GM12801 (cell line): ENCODE results near the gene RREB1.

Experiments
- TF ChIP-seq, protein P1 (sequence below): IDR thresholded peaks from one replicate; pipeline ENCODE4 v1.5.1; 2011; ENCODE audit warnings: control low read depth; ENCODE audit not compliant: insufficient read length; ENCODE audit errors: extremely low read depth

The RREB1 gene

DNA sequence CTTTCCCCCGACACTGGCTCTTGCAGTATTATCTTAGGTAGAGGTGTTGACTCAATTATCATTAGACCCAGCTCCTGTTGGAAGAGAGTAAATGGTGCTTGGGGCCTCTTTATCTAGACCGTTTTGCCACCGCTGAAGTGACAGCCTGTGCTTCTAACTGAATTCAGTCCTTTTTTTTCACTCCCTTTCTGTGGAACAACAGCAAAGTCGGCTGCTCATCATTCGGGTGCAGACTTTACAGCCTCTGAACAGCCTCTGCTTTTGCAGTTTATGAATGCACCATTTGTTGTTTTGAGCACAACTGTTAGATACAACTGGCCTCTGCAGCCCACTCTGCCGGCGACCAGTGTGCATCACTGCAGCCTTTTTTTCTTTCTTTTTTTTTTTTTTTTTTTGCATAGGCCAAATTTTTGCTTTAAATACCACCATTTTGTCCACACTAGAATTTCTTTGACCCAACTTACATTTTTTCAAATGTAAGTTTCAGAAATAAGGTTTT, 35.8 kb downstream of the RREB1 start:
- TF ChIP-seq, protein P1, sequence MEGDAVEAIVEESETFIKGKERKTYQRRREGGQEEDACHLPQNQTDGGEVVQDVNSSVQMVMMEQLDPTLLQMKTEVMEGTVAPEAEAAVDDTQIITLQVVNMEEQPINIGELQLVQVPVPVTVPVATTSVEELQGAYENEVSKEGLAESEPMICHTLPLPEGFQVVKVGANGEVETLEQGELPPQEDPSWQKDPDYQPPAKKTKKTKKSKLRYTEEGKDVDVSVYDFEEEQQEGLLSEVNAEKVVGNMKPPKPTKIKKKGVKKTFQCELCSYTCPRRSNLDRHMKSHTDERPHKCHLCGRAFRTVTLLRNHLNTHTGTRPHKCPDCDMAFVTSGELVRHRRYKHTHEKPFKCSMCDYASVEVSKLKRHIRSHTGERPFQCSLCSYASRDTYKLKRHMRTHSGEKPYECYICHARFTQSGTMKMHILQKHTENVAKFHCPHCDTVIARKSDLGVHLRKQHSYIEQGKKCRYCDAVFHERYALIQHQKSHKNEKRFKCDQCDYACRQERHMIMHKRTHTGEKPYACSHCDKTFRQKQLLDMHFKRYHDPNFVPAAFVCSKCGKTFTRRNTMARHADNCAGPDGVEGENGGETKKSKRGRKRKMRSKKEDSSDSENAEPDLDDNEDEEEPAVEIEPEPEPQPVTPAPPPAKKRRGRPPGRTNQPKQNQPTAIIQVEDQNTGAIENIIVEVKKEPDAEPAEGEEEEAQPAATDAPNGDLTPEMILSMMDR, result no peak

DNA sequence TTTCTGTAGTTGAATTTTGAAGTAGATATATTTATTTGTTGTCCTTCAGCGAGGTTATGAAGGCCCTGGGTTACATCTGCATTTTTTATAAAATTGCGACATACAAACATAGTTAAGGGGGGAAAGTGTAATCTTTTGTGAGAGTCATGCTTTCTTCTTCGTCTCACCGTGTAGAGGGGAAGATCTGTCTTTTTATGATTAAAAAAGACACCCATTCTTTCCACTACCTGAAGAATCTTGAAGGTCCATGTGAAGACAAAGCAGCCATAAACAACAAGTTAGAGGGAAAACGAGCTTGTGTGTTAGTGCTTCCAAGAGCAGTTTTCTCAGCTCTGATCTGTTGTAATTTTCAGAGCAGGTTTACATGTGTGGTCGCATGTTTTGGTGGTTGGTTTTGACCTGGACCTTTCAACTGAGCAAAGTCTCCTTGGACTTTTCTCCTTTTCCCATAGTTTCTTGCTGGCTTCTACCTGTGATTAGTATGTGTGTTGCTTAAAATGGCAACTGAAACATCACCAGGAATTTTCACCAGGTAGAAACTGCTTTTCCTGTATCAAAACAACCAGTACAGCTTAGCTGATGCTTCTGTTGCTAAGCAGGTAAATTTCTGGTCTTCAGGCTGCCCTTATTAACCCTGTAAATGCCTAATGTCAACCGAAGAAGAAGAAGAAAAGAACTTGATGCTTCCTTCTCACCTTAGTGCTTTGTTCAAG, 37.3 kb downstream of the RREB1 start:
- TF ChIP-seq, protein P1, result no peak

DNA sequence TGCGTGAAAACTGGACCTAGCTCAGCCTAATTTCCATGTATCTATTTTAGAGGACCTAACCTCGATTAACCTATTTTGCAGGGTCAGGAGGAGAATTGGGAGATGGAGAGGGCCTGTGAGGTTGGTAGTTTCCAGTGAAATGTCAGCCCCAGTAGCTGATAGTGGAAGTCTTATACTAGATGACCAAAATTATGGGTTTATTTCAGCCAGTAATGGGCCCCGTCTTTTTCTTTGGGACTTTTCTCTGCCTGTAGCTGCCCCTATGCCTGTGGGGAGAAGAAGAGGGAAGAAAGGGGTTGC, 37.8 kb downstream of the RREB1 start:
- TF ChIP-seq, protein P1, result no peak

DNA sequence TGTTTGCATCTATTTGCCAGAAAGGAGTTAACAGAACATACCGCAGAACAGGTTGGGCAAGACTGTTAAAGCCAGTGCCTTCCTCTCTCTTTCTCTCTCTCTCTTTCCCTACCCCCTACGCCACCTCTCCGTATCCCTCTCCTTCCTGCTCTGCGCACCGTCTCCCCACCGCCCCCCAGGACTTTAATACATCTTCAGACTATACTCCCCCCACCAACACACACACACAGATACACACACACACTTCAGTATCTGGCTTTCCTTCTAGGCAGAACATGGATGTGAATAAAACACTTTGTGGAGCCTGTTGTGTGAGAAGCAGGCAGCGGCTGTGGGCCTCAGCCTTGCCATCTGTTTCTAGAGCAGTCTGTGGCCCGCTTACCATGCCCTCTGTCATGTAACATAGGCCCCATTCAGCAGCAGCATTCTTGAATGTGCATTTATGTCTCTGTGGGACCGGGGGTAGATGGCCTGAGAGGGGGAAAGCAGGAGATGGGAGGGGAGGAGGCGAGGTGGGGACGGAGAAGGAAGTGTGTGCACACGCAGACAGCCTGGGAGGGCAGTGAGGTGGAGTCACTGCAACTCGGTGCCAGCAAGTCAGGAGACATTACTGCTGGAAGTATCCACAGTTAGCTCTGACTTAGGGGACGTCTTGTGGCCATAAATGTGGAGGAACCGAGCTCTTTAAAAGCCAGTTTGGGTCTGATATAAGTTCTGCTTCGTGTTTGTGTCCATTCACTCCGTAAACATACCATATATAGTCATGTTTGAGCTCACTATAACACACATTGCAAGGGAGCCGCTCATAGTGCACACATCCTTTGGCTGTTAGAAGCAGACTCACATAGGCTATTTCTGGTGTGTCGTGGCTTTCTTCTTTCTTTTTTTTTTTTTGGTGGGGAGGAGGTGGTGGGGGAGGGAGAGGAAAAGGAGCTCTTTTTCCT, 38.4 kb downstream of the RREB1 start:
- TF ChIP-seq, protein P1, result no peak

DNA sequence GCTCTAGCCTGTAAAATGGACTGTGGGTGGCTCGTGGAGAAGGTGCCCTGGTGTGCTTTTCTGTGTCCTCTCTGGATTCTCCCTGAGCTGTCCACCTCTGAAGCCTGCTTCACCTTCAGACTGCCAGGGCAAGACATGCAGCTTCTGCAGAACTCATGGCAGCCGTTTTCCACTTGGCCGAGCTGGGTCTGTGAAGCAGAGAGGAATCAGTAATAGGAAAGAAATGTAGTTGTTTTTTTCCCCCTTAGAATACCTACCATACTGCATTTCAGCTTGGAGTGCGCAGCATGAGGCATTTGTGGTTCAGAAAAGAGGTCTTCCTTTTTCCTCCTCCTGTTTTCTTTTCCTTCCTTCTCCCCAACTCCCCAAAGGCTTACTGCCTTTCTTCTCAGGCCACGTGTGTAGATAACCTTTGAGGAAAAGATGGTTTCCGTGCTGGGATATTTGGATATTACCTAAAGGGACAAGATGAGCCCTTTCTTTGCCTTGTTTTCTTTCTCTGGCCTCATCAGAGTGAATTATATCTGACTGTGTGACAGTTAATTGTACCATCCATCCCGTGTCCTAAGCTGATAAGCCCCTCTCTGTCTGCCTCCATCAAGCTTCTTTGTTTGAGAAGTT, 39.4 kb downstream of the RREB1 start:
- TF ChIP-seq, protein P1, result no peak

DNA sequence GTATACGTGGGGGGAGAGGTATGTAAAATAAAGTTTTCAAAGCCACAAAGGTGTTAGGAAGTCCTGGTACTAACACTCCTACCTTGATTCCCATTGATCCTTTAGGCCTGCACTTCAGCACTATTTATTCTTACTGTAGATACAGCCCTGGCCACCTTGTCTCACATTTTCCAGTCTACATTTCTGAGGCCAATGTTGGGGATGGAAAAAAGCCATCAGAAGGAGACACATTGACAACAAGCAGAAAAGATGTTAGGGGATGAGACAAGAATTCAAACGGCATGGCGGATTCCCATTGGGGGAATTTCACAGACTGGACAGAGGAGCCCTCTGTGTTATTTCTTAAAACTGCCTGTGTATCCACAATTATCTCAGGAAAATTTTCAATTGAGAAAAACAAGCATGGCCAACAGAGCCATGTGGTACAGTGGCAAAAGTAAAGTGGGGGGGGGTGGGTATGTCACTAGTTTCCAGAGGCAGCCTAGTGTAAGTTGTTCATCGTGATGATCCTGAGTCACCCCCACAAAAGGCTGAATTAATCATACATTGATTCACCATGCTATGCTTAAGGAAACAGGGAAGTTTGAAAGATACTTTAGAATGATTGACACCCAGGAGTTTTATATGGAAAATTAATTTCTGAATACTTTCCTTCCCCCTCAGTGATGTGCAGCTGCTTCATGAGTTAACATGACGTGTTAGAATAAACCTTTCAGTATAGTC, 40.5 kb downstream of the RREB1 start:
- TF ChIP-seq, protein P1, result no peak
